Prostate gland (tissue), 2 donors: Measurements from ENCODE around the gene TMEM266.

ENCODE experiments used
- POLR2A ChIP-seq: fragments of 450-650 bp; IDR thresholded peaks from one replicate; pipeline ENCODE4 v1.6.1; 2016; ENCODE audit warnings: antibody characterized with exemption, mild to moderate bottlenecking
- POLR2AphosphoS5 ChIP-seq: sonication (generic); formaldehyde crosslinking; IDR thresholded peaks from one replicate; pipeline ENCODE4 v1.6.1; 2017; ENCODE audit warnings: antibody characterized with exemption
- TF ChIP-seq, protein P1 (sequence below), 4 experiments: fragments of 200-600 bp in 2 of 4; fragments of 450-650 bp in 2 of 4; sonication (generic) in 2 of 4; IDR thresholded peaks; 1 replicate in 3 of 4; 2 replicates in 1 of 4; pipeline ENCODE4 v1.5.1; 2016 to 2019; ENCODE audit warnings: antibody characterized with exemption in 4 of 4, mild to moderate bottlenecking in 2 of 4, moderate library complexity in 2 of 4

DNA sequence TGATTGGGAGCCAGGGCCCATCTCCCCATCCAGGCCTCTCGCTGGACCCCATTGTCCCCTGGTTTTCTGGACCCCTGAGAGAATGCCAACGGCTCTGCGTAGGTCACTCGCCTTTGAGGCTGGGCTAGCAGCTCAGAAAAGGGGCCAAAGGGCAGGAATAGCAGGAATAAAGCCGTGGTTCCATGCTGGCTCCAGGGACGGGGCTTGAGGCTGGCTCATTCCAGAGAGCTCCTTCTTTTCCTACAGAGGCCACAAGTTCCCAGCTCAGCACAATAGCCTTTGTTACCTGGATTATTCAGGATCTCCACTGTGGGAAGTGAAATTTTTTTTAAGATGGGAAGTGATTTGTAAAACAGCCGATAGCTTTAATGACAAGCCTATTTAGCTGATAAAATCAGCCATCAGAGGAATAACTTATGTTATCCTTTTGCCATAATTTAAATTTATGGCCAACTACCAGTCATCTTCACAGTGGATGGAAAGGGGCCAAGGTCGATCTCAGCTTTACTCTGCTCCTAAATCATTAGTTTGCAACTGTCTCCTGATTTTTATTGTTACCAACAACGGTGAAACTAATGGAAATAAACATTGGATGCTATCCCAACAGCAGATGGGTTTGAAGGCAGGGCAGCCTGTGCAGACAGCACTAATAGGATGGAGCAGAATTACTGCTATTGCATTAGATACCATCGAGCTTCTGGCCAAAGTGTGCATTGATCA, 124.3 kb downstream of the TMEM266 start:
- TF ChIP-seq, protein P1, sequence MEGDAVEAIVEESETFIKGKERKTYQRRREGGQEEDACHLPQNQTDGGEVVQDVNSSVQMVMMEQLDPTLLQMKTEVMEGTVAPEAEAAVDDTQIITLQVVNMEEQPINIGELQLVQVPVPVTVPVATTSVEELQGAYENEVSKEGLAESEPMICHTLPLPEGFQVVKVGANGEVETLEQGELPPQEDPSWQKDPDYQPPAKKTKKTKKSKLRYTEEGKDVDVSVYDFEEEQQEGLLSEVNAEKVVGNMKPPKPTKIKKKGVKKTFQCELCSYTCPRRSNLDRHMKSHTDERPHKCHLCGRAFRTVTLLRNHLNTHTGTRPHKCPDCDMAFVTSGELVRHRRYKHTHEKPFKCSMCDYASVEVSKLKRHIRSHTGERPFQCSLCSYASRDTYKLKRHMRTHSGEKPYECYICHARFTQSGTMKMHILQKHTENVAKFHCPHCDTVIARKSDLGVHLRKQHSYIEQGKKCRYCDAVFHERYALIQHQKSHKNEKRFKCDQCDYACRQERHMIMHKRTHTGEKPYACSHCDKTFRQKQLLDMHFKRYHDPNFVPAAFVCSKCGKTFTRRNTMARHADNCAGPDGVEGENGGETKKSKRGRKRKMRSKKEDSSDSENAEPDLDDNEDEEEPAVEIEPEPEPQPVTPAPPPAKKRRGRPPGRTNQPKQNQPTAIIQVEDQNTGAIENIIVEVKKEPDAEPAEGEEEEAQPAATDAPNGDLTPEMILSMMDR (IDR thresholded peaks at IDR 0.05): no peak
- TF ChIP-seq POLR2A (no peak), POLR2AphosphoS5 (no peak)
